HPDE6-E6E7 (cell line): Measurements from ENCODE around the gene PTPN18.
A peak's percentile ranks its signal among the peaks of the same experiment; 100 is the strongest.
"Not testable (repeated sequence)": the region's sequence is repeated elsewhere in the genome, so short reads cannot be mapped to it uniquely, and the experiment has no call there.

Experiments
- DNase-seq: peaks from one replicate; pipeline ENCODE4 v3.0.0; 2011; ENCODE audit warnings: missing footprints; ENCODE audit errors: extremely low spot score

The PTPN18 gene

GRCh38 chr2:130355578-130356431, at the start of gene PTPN18:
Gene PTPN18 (plus strand): TSS chr2:130356056. CDS start chr2:130356108, 52 bp downstream.
- peak; percentile 87 for DNase-seq

GRCh38 chr2:130307850-130308249, 48.0 kb upstream of the PTPN18 start:
- no peak for DNase-seq

DNA sequence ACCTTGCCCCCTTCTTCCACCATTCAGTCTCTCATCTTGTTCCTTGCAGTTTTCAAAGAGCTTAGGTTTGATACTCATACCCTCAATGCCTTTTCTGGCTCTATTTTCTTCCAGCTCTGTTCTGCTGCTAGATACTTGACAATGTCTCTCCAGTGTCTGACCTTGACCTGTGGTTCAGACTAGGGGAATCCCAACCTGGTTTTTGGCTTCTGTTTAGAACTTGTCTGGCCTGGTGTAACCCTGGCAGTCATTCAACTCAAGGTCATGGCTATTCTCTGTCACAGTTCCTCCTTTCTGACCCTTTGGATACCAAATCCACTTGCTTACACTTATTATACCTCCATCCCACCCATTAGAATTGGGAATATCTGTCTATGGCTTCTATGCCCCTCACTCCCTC, 45.0 kb upstream of the PTPN18 start:
- no peak for DNase-seq

DNA sequence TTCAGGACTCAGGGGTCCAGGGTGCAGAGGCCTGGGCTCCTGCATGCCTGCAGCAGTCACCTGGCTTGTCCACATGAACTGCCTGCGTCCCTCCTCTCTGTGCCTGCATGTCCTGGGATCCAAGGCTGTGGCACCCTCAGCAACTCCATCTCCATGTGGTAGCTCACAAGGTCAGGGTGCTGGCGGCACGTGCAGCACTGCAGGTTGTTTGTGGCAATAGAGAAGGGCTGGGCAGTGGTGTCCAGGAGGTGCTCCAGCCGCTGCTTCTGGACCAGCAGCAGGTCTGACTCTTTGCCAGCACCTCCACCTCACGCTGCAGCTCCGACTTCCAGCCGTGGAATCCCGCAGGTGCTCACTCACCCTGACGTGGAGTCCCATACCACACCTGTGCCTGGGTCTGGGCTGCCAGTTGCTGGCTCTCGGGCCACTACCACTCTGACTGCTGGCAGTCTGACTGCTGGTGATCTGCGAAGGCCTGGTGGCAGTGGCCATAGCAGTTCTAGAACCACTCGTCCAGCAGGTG, 42.0 kb upstream of the PTPN18 start:
- DNase-seq, result no peak

DNA sequence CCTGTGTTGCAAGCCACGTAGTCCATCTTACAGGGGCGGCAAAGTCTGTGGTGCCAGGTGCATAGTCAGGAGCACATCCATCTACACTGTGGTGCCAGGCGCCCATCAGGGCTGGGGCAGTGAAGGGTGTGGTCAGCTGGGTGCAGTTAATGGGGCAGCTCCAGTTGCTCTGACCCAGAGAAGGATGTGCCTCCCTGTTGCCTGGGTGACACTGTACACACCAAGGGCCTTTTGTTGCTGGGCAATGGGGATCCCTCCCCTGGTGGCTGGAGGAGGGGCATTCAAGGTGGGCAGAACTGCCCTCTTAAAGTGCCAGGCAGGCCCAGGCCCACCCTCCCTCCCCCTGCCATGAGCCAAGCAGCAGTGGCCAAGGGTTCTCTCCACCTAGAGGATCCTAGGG, 41.5 kb upstream of the PTPN18 start:
- no peak for DNase-seq

- DNase-seq, result no peak
These were observed 39.3 kb upstream of the PTPN18 start for GRCh38 chr2:130316596-130316995.

DNA sequence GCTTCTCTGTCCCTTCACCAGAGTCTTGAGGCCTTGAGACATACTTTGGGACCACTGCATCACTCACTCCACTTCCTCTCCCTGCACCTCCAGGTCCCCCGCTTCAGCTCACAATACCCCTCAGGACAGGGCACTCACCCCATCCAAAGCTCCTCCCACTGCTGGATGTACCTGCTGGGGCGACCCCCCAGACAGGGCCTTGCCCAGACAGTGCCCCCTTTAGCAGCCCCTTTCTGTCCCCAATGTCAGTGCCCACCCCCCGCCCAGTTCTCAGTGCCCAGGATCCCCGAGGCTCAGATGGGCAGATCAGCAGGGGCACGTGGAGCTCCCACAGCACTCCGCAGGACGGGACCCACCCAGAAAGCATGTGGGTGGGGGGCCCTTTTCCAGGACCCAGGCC, 37.0 kb upstream of the PTPN18 start:
- no peak for DNase-seq

DNA sequence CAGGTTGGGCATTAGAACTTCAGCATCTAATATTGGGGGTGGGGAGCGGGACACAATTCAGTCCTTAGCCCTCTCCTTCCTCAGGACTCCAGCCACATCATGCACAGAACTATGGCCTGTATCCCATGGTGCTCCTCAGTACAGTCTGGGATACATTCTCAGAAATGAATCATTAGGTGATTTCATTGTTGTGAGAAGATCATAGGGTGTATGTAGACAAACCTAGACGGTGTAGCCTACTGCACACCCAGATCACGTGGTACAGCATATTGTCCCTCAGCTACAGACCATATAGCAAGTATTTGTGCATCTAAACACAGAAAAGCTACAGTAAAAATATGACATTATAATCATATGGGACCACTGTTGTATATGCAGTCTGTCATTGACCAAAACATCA, 36.3 kb upstream of the PTPN18 start:
- DNase-seq, result no peak

- no peak for DNase-seq
These were observed 27.9 kb upstream of the PTPN18 start for GRCh38 chr2:130327703-130328527.

DNA sequence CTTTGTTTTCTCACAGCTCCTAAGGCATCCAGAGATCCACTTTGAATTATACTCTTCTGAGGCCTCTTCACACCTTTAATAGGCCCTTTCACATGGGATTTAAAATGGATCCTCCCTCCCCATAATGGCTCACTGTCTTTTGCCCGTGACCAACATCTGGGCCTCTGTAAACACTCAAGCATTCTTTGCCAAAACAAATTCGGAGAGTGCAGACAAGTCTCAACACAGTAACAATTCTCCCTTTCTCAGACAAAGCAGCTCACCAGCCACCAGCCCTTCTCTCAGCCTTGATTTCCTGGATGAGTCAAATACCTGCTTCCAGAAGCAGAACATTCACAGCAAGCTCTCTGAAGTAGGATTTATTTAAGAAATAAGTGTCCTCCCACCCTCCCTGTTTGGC, 27.1 kb upstream of the PTPN18 start:
- peak; percentile 75 for DNase-seq

DNA sequence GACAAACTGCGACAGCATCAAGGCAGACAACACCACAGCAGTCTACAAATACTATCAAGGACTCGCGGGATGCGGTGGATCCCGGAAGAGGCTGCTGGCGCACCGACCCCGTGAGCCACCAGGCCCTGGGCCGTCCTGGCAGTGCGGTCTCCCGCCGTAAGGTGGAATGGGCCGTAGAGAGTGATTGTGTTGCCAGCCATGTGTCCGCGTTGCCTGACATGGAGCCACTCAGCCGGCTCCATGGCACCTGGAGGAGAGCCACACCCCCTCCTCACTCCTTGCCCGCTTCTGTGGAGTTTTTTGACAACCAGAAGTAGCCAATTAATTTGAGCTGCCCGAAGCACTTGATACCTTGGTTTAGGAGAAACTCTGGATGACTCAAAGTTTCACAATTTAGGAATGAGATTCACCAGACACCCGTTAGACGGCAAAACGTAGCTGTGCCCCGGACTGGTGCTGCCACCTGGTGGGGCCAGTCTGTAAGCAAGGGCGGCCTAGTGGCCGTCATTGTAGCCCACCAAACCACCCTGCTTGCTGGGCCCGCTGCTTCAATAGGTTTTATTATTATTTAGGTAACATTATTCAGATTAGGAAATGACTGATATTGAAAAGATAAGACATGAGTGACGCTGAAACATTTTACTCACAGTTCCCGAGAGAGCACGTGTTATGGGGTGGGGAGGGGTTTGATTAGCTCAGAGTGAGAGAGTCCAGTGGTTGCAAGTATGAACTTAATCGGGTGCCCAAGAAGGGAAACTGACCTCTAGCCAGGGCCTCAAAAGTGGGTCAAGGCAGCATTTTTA, 23.4 kb upstream of the PTPN18 start:
- DNase-seq, result peak; percentile 49

DNA sequence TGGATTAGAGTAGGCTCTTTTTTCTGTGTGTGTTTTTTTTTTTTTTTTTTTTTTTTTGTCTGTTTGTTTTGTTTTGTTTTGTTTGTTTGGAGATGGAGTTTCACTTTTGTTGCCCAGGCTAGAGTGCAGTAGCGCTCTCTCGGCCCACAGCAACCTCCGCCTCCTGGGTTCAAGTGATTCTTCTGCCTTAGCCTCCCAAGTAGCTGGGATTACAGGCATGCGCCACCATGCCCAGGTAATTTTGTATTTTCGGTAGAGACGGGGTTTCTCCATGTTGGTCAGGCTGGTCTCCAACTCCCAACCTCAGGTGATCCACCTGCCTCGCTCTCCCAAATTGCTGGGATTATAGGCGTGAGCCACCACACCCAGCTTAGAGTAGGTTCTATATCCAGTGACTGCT, 22.6 kb upstream of the PTPN18 start:
- DNase-seq, result not testable (repeated sequence)

DNA sequence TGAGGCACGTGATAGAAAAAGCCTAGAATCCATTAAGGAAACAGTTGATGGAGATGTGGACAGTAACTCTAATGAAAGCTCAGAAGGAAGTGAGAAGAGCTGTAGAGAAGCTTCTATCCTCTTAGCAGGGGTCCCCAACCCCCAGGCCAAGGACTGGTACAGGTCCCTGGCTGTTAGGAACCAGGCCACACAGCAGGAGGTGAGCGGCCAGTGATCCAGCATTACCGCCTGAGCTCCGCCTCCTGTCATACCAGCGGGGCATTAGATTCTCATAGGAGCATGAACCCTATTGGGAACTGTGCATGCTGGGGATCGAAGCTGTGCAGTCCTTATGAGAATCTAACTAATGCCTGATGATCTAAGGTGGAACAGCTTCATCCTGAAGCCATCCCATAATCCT, 21.8 kb upstream of the PTPN18 start:
- DNase-seq, result no peak

DNA sequence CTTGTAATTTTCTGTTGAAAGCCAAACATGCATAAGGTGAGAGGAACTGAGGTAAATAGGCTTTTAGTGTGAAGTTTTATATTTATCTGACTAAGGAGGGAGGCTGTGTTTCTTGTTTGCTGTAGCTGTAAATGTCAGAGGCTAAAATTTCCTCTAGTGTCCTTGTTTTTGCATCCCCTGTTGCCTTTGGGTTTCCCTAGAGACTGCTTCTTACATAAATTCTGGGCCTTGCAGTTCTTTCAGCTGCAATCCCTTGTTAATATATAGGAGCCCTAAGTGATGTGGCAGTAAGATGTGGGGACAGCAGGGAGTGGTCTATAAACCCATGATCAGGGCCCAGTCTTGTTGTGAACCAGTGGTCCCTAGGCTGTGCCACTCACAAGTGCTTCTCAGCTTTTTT, 20.6 kb upstream of the PTPN18 start:
- no peak for DNase-seq

- no peak for DNase-seq
These were observed 19.5 kb upstream of the PTPN18 start for GRCh38 chr2:130336150-130336876.

- peak; percentile 90 for DNase-seq
These were observed 18.8 kb upstream of the PTPN18 start for GRCh38 chr2:130336877-130337734.

DNA sequence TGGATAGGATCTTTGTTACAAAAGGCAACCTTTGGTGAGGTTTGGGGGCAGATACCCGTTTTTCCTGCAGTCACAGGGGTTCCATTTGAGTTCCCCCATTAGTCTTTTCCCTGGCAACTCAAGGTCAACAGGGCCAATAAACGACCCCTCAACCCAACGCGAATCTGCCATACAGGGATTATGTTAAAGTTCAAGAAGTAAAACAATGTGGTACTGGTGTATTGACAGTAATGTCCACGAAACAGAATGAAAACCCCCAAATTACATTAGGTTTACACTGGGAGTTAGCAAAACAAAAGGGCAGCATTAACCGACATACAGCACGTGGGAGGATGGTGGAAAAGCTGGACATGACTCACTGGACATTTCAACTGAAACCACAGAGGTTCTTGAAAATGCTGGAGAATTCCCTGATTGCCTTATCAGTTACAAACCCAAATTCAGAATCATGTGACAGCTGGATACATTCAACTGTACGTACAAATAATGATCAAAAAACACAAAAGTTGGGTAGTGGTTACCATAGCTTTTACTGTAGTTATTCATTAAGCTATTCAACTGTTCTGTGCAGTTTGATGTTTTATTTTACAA, 18.0 kb upstream of the PTPN18 start:
- DNase-seq, result no peak

DNA sequence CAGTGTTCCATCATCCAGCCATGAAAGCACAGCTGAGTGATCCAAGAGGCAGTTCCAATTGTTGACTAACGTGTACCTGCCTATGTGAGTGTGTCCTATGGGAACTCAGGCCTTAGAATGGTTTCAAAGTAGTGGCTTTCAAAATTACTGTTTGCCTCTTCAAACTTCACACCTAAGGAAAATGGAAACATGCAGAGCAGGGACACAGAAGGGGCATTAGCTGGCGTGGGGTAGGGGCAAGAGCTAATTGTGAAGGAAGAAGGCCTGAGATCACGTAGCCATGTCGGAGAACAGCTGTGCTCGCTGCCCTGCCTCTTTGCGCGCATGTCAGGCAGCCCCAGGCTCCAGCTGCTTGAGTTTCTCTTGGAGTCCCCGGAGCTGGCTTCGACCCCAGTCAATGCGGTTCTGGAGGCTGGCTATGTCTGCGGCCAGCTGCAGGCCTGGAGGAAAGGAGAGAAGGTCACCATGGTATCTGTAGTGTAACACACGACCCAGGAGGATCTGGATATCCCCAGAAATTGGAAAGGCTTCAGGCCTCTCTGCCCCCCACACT, 17.0 kb upstream of the PTPN18 start:
- DNase-seq, result no peak
